GM12873 (cell line): Measurements from ENCODE around the gene MT3.

Source experiments
- TF ChIP-seq, protein P1 (sequence below): IDR thresholded peaks from 2 replicates; pipeline ENCODE4 v1.5.1; 2012; ENCODE audit warnings: low read depth, mild to moderate bottlenecking, moderate library complexity, low read length, control low read depth; ENCODE audit not compliant: insufficient read depth; ENCODE audit errors: missing control alignments

Gene MT3

DNA sequence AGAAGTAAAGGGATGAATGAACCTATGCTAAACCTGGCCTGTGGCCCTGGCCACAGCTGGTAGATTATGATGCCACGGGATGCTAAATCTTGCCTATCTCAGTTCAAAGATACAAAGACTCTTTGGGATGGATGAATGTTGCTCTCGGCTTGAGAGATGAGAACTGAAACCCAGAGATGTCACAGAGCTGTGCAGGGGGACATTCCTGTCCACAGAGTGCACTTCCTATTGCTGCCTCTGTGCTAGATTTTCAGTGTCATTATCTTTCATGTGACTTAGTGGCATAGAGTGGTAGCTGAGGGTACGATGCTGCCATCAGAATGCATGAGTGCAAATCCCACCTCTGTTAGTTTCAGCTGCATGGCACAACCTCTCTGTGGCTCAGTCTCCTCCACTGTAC, 40.8 kb downstream of the MT3 start:
- TF ChIP-seq, protein P1, sequence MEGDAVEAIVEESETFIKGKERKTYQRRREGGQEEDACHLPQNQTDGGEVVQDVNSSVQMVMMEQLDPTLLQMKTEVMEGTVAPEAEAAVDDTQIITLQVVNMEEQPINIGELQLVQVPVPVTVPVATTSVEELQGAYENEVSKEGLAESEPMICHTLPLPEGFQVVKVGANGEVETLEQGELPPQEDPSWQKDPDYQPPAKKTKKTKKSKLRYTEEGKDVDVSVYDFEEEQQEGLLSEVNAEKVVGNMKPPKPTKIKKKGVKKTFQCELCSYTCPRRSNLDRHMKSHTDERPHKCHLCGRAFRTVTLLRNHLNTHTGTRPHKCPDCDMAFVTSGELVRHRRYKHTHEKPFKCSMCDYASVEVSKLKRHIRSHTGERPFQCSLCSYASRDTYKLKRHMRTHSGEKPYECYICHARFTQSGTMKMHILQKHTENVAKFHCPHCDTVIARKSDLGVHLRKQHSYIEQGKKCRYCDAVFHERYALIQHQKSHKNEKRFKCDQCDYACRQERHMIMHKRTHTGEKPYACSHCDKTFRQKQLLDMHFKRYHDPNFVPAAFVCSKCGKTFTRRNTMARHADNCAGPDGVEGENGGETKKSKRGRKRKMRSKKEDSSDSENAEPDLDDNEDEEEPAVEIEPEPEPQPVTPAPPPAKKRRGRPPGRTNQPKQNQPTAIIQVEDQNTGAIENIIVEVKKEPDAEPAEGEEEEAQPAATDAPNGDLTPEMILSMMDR, result peak; percentile 47

DNA sequence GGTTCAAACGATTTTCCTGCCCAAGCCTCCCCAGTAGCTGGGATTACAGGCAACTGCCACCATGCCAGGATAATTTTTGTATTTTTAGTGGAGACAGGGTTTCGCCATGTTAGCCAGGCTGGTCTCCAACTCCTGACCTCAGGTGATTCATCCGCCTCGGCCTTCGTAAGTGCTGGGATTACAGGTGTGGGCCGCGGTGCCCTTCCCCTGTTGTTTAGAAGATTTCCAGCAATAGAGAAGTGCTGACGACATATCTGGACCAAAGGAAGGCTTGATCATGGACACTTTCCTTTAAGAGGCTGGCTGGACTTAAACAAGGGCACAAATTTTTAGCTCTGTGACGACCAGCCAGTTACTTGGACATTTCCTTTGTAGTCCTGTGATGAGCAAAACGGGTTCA, 41.9 kb downstream of the MT3 start:
- TF ChIP-seq, protein P1, result no peak

DNA sequence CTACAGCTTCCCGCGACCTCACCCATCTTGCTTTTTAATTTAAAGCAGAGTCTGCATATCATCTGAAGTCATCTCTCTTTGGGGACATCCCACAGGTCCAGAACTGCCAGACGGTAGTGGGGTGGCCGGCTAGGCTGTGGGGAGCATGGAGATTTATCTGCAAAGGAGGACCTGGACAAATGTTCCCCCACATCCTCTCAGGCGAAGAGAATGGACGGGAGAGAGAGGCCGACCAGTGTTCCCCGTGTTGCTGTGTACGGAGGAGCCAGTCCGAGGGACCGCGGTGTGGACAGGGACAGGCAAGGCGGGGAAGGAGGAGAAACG, 42.5 kb downstream of the MT3 start:
- TF ChIP-seq, protein P1, result no peak

DNA sequence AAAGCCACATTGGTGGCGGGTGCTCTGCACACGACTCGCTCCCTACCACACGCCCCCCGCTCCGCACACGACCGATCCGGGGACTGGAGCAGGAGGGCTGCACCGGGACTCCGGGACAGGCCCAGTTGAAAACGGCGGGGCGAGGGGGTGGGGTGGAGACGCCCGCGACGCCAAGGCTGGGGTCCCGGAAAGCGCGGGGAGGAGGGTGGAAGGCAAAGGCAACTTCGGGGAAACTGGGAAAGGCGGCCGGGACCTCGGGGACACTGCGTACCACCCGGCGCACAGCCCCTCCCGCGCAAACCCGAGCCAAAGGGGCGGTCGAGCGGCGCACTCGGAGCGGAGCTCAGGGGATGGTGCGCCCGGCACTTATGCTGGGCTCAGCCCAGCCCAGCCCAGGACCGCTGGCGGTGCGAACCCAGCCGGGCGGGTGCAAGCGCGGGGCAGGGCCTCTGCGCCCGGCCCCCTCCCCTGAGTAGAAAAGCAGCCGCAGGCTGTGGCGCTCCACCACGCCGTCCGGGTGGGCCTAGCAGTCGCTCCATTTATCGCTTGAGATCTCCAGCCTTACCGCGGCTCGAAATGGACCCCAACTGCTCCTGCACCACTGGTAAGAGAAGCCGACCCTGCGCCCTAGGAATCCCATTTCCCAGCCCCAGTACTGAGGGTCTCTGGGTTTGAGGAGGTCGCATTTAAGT, 43.0 kb downstream of the MT3 start, which contains the start of gene MT1M:
Gene MT1M, plus strand, starts transcription at position 504 of the 692 bp plus-strand sequence. Its CDS starts 73 bp downstream, at position 577.
- TF ChIP-seq, protein P1, result no peak

DNA sequence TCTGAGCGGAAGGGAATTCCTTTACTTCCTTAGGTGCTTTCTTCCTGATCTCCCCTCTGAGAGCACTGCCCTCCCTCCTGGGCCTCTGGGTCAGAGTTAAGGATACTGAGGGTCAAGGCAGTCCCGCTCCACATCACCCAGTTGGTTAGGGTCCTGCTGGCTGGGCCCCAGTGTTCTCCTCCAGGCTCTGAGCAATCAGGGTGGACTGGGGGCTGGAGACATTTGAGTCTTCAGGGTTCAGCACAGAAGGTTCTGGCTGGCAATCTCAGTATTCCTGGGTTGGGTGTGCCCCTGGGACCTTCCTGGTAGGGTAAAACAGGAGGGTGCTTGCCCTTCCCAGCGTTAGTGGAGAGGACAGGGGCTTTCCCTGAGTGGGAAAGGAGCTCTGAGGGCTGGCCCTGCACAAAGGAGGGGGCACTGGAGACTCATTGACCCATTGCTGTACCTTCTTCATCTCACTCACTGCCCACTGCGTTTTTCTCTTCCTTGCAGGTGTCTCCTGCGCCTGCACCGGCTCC, 43.6 kb downstream of the MT3 start:
- TF ChIP-seq, protein P1, result no peak

DNA sequence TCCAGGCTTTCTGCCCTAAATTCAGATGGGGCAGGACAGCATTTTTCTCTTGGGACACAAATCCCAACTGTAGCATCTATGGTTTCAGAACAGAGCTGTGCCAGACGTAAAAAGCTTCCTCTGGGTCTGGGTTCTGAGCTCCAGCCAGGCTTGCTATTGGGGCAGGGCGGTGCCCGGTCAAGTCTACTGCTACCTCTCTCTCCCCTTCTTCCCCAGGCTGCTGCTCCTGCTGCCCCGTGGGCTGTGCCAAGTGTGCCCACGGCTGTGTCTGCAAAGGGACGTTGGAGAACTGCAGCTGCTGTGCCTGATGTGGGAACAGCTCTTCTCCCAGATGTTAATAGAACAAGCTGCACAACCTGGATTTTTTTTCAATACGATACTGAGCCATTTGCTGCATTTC, 44.2 kb downstream of the MT3 start:
- TF ChIP-seq, protein P1, result no peak

DNA sequence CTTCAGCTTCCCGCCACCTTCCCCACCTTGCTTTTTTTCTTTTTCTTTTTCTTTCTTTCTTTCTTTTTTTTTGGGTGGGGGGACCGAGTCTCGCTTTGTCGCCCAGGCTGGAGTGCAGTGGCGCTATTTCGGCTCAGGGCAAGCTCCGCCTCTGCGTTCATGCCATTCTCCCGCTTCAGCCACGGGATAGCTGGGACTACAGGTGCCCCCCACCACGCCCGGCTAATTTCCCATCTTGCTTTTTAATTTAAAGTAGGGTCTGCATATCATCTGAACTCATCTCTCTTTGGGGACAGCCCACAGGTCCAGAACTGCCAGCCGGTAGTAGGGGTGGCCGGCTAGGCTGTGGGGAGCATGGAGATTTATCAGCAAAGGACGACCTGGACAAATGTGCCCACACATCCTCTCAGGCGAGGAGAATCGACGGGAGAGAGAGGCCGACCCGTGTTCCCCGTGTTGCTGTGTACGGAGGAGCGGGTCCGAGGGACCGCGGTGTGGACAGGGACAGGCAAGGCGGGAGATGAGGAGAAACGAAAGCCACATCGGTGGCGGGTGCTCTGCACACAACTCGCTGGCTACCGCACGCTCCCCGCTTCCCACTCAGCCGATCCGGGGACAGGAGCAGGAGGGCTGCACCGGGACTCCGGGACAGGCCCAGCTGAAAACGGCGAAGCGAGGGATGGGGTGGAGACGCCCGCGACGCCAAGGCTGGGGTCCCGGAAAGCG, 45.5 kb downstream of the MT3 start:
- TF ChIP-seq, protein P1, result no peak
